ENCODE results near the gene SNX7. TPM values are rescaled to one million over a fixed set of nuclear protein-coding genes. Genes with fewer than 3 reads are reported as not detected.

SNX7 gene
- total RNA-seq, 4 donors from 2014 or later = 9.9 to 27.0 (median 18.3) TPM

DNA sequence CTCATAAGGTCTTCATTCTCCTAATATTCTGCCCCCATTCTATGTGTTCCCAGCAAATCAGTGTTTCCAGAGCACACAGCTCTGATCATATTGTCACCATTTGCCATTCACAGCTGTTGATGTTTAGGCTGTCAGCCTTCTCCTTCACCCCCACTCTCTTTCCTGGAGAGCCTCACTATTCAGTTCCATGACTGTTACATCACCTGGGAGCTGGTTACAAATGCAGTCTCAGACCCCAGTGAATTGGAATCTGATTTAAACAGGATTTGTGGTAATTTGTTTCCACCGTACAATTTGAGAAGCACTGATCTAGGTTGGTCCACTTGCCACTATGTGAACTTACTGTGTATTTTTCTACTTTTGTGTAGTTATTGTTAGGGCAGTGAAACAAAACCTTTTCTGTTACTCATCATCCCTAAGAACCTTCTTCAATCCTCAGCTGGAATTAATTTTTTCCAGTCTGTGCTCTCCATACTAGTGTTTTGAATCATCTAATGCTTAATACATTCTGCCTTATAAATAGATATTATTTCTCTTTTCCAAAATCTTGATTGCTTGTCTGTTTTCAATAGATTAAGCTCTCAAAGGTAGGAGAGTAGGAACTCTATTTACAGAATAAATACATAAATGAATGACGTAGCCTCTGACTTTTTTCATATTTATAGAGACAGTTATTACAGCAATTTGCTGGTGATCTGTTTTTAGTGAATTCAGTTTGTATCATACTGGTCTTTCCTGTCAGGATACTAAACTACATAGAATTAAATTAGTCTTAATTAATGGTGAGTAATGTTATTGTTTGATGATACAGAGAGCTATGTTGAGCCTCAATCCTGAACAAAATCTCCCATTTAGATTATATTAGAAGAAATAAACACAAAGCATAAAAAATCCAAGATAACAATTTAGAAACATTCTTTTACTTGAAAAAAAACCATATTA, 8.1 kb downstream of the SNX7 start:
- Histone ChIP-seq H3K9me3 (no peaks in the 10 kb centered on the region), H3K4me3 (no peak overlapping the region), H3K27me3 (no peaks in the 10 kb centered on the region), H3K4me1 (no peaks in the 10 kb centered on the region), H3K27ac (no peak overlapping the region), H3K36me3 (no peaks in the 10 kb centered on the region)
- DNase-seq = no peak
- TF ChIP-seq POLR2A (IDR thresholded peaks at IDR 0.05) = no peak
- TF ChIP-seq, protein P1, sequence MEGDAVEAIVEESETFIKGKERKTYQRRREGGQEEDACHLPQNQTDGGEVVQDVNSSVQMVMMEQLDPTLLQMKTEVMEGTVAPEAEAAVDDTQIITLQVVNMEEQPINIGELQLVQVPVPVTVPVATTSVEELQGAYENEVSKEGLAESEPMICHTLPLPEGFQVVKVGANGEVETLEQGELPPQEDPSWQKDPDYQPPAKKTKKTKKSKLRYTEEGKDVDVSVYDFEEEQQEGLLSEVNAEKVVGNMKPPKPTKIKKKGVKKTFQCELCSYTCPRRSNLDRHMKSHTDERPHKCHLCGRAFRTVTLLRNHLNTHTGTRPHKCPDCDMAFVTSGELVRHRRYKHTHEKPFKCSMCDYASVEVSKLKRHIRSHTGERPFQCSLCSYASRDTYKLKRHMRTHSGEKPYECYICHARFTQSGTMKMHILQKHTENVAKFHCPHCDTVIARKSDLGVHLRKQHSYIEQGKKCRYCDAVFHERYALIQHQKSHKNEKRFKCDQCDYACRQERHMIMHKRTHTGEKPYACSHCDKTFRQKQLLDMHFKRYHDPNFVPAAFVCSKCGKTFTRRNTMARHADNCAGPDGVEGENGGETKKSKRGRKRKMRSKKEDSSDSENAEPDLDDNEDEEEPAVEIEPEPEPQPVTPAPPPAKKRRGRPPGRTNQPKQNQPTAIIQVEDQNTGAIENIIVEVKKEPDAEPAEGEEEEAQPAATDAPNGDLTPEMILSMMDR (IDR thresholded peaks at IDR 0.05) = no peak

DNA sequence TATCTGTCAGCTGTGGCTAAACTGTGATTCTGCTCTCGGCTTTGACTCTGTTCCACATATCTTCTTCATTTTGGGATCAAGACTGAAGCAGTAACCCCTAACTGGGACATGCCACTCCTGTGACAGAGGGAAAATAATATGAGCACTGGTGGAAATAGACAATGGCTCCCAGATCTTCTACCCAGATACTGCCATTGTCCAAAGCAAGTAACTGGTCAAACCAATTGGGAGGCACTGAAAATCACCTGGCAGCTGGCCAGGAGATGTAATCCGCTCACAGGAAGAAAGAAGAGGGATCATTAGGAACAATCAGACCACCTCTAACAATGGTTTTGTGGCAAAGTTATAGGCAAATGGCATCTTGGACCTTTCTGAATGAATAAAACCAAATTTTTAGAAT, 10.7 kb downstream of the SNX7 start:
- Histone ChIP-seq H3K27me3 (no peaks in the 10 kb centered on the region), H3K36me3 (no peaks in the 10 kb centered on the region), H3K9me3 (no peaks in the 10 kb centered on the region), H3K4me3 (no peak overlapping the region), H3K27ac (no peak overlapping the region), H3K4me1 (no peaks in the 10 kb centered on the region)
- TF ChIP-seq, protein P1 (IDR thresholded peaks at IDR 0.05) = no peak
- TF ChIP-seq POLR2A (IDR thresholded peaks at IDR 0.05) = no peak
- no peak for DNase-seq

DNA sequence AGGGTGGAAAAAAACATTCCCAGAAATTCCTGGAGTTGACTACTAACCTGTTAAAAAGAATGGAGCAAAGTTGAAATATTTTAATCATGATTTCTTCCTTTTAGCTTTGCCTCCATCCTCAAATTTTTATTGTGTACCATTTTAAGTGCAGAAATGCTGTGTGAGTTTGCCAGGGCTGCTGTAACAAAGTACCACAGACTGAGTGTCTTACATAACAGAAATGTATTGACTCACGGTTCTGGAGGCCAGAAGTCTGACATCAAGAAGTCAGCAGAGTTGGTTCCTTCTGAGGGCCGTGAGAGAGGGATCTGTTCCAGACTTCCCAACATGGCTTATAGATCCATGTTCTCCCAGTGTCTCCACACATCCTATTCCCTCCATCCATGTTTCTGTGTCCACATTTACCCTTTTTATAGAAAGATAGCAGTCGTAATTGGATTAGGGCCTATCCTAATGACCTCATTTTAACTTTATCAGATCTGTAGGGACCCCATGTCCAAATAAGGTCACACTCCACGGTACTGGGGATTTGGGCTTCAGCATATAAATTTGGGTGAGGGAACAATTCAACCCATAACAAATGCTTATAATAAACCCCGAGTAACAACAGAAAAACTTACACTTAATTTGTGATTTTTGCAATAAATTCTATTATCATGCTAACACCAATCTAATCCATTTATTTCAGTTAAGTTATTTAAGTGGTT, 12.7 kb downstream of the SNX7 start:
- Histone ChIP-seq H3K4me1 (no peaks in the 10 kb centered on the region), H3K27me3 (no peaks in the 10 kb centered on the region), H3K27ac (no peak overlapping the region), H3K36me3 (no peaks in the 10 kb centered on the region), H3K9me3 (no peaks in the 10 kb centered on the region), H3K4me3 (no peak overlapping the region)
- DNase-seq = no peak
- TF ChIP-seq, protein P1 (IDR thresholded peaks at IDR 0.05) = no peak
- TF ChIP-seq POLR2A (IDR thresholded peaks at IDR 0.05) = no peak

DNA sequence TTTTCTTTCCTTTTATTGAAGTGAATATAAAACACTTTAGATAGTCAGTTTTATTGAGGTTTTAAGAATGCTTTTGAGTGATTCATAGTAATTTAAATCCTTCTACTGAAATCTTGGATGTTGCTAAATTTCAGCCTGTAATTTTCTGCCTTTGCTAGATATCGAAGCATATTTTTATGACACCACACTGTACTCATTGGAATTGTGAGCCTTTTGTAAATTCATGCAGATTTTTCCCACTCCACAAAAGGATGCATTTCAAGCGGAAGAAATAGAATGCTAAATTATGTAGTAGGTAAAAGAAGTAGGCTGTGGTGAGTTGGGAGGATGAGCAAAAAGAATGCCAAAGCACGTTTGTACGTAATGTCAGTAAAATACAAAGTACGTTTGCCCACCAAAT, 13.8 kb downstream of the SNX7 start:
- no peaks in the 10 kb centered on the region for H3K9me3 ChIP-seq
- DNase-seq = no peak

DNA sequence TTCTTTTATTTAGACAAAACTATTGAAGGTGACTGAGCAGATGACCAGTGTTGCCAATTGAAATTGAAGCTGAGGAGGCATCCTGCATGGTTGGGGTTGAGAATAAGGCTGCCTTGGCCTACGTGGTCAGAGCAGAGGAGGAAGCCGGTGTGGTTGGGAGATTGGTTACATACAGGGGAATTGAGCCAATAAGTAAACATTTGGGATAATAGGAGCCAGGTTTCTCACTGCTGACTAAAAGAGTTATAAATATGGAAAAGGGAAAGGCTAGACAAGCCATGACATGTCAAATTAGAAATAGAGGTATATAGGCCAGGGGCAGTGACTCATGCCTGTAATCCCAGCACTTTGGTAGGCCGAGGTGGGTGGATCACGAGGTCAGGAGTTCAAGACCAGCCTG, 15.8 kb downstream of the SNX7 start:
- H3K27me3 ChIP-seq = no peaks in the 10 kb centered on the region
- no peaks in the 10 kb centered on the region for H3K9me3 ChIP-seq
- no peaks in the 10 kb centered on the region for H3K36me3 ChIP-seq
- no peak for DNase-seq
- H3K4me3 ChIP-seq = no peak overlapping the region
- H3K4me1 ChIP-seq = no peaks in the 10 kb centered on the region
- TF ChIP-seq POLR2A (IDR thresholded peaks at IDR 0.05) = no peak
- TF ChIP-seq, protein P1 (IDR thresholded peaks at IDR 0.05) = no peak
- H3K27ac ChIP-seq = no peak overlapping the region

More for the DNA sequence above, 13.8 kb downstream of the SNX7 start:
- Histone ChIP-seq H3K27me3 (no peaks in the 10 kb centered on the region), H3K36me3 (no peaks in the 10 kb centered on the region), H3K4me1 (no peaks in the 10 kb centered on the region), H3K4me3 (no peak overlapping the region), H3K27ac (no peak overlapping the region)
- no peak for TF ChIP-seq POLR2A (IDR thresholded peaks at IDR 0.05)
- TF ChIP-seq, protein P1 (IDR thresholded peaks at IDR 0.05) = no peak
